ENCODE results near the gene VPS29. TPM values are rescaled to one million over a fixed set of nuclear protein-coding genes. Genes with fewer than 3 reads are reported as not detected.

Gene VPS29
- 39.0 and 48.8 TPM in 2 replicates for total RNA-seq

DNA sequence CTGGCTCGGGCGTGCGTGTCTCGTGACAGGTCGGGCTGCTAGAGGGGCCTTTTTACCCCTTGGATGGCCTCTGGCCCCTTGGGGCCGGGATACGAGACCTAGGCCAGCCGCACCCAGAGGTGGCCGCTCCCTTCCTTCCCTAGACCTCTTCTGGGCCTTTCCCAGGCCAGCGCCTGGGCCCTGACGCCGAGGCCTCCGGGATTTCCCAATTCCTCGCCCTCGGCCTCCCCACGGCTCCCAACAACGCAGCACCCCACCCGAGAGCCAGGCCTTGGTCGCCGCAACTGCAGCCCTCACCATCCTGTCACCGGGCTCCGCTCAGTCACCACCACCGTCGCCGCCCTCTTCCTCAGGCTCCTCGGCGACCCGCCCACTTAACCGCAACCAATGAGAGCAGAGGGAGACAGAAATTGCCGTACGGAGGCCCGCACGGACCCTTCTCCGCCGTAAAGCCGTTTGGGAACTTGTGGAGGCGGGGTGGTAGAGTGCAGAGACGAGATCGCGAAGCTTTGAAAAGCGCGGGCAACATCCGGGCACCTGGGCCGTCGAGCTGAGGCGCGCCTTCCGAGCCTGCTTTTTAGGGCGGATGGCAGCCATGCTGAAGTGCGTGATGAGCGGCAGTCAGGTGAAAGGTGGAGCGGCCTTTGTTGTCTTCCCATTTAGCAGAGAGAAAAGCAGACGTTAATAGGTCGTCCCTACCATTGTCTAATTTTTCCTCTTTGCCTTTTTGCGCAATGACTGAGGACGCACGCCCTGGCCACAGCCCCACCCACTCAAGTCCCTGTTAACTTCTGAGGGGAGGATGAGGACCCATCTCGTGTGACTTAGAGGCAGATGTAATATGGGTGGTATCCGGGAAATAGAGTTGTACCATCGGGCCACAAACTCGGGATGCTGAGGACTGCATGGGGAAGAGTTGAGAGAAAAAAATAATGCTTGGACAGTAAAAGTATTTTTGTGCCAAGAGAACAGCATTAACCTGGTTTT, at the start of gene VPS29, which contains the start of gene RAD9B:
TSS of gene VPS29 (minus strand) at position 360 of the 987 bp plus-strand sequence. CDS start at position 300, 60 bp downstream.
TSS of gene RAD9B (plus strand) at position 580 of the 987 bp plus-strand sequence. CDS start at position 587, 7 bp downstream.

DNA sequence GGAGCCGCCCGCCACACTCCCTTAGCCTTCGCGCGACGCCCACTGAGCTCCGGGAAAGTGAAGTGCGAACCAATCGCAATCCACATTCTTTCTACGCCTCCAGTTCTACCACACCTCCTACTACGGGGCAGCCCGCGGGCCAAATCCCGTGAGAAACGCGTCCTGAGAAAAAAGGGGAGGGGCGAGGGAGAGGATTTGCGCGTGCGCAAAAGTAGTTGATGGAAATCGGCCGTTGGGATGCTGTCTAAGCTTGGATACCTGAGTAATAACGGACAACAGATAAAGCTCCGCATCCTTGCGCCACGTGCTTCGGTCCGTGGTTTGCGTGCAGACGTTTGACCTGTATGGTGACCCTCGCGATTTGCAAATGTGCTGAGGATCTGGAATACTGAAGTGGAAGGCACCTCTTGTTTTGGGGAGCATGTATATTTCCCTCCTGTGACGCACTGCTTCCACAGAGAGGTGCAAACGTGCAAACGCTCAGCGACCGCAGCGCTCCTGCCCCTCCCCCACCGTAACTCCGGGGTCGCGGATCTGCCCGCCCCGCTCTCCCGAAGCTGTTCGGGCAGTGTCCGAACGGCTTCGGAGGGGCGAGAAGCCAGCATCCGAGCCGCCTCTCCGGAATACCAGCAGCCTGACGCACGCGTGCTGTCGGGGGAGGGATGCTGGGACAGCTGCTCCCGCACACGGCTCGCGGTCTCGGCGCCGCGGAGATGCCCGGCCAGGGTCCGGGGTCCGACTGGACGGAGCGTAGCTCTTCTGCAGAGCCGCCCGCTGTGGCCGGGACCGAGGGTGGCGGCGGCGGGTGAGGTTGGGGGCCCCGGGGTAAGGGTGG, 33.5 kb downstream of the VPS29 start, which contains the start of the genes FAM216A and GPN3:
TSS of gene FAM216A (plus strand) at position 632 of the 835 bp plus-strand sequence. CDS start at position 663, 31 bp downstream.
TSS of gene GPN3 (minus strand) at position 44 of the 835 bp plus-strand sequence. CDS start 54 bp downstream, outside the sequence.

DNA sequence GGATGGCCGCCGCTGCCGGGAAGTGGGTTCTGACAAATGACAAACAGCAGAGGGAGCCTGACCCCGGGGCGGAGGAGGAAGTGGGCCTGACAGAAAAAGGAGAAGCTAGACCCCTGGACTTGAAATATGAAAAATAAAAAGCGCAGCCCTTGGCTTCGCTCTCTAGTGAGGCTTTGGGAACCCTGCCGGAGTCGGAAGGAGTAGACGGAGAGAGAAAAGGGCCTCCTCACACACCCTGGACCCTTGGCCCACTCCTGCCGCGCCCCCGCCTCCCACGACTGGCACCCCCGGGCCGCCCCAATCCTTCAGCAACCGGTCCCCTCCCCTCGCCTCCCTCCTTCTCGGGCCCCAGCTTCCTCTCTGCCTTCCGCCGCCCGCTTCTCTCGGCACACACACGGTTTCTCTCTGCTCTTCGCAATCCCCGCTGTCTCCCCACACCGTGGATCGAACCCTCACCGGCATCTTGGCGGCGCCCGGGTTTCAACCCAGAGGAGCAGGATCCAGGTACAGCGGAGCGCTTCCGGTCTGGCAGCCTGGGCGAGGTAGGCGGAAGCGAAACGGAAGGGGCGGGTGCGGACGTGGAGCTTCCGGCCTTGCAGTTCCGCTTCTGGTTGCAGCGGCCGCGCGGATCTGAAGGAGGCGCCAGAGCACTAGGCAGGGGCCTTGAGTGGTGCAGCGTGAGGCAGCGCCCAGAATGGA, 52.0 kb downstream of the VPS29 start, which contains the start of gene ARPC3:
TSS of gene ARPC3 (minus strand) at position 539 of the 699 bp plus-strand sequence. CDS start at position 462, 77 bp downstream.

Other genes starting within 250 kb of the VPS29 start
- gene ATP2A2, start 220.9 kb downstream of the VPS29 start, total RNA-seq = 234 and 432 TPM in 2 replicates
- 35.5 and 67.6 TPM in 2 replicates for gene ANAPC7, start 98.4 kb downstream of the VPS29 start, total RNA-seq
- gene ARPC3, start 51.8 kb downstream of the VPS29 start, total RNA-seq = 174 and 246 TPM in 2 replicates
- gene GPN3, start 33.9 kb downstream of the VPS29 start, total RNA-seq = 16.6 and 32.5 TPM in 2 replicates
- gene FAM216A, start 33.3 kb downstream of the VPS29 start, total RNA-seq = 2.6 and 4.8 TPM in 2 replicates
- gene RAD9B, start 220 bp upstream of the VPS29 start, total RNA-seq = 0.34 and 0.57 TPM in 2 replicates
- 14.0 and 29.0 TPM in 2 replicates for gene PPTC7, start 81.2 kb upstream of the VPS29 start, total RNA-seq
- gene TCTN1, start 112.0 kb upstream of the VPS29 start, total RNA-seq = 4.8 and 20.9 TPM in 2 replicates
- 0.34 and 2.4 TPM in 2 replicates for gene HVCN1, start 187.0 kb upstream of the VPS29 start, total RNA-seq
- 75.9 and 80.0 TPM in 2 replicates for gene PPP1CC, start 240.8 kb upstream of the VPS29 start, total RNA-seq

All from nasal cavity respiratory epithelium epithelial cell of viscerocranial mucosa (primary cell).